Body of pancreas (tissue), 4 donors: ENCODE data around the gene LAMA5.

ENCODE experiments used
- POLR2A ChIP-seq, 3 donors: fragments of 450-650 bp; IDR thresholded peaks; one replicate each; pipeline ENCODE4 v1.6.1; 2016; ENCODE audit warnings: antibody characterized with exemption in 3 of 3, mild to moderate bottlenecking in 2 of 3
- TF ChIP-seq, protein P1 (sequence below), 7 experiments: fragments of 450-650 bp in 4 of 7; fragments of 200-600 bp in 3 of 7; sonication (generic) in 3 of 7; IDR thresholded peaks; one replicate each; pipeline ENCODE4 v1.5.1; 2016 to 2019; ENCODE audit warnings: antibody characterized with exemption in 7 of 7

- TF ChIP-seq POLR2A (IDR thresholded peaks at IDR 0.05) = no peak
- TF ChIP-seq, protein P1, sequence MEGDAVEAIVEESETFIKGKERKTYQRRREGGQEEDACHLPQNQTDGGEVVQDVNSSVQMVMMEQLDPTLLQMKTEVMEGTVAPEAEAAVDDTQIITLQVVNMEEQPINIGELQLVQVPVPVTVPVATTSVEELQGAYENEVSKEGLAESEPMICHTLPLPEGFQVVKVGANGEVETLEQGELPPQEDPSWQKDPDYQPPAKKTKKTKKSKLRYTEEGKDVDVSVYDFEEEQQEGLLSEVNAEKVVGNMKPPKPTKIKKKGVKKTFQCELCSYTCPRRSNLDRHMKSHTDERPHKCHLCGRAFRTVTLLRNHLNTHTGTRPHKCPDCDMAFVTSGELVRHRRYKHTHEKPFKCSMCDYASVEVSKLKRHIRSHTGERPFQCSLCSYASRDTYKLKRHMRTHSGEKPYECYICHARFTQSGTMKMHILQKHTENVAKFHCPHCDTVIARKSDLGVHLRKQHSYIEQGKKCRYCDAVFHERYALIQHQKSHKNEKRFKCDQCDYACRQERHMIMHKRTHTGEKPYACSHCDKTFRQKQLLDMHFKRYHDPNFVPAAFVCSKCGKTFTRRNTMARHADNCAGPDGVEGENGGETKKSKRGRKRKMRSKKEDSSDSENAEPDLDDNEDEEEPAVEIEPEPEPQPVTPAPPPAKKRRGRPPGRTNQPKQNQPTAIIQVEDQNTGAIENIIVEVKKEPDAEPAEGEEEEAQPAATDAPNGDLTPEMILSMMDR (IDR thresholded peaks at IDR 0.05) = no peak
Observed at GRCh38 chr20:62275219-62275618, 91.9 kb downstream of the LAMA5 start.
